Aorta (tissue), 5 donors: ENCODE results near the gene GPR6. TPM values are rescaled to one million over a fixed set of nuclear protein-coding genes. Genes with fewer than 3 reads are reported as not detected.
A peak's percentile ranks its signal among the peaks of the same experiment; 100 is the strongest.

Source experiments
- ATAC-seq: fragments of 200-7000 bp; cut with Tn5 transposase; one replicate; pipeline ENCODE4 v1.9.1; 2022; ENCODE audit warnings: moderate library complexity; ENCODE audit not compliant: low FRiP score
- DNase-seq, 2 donors: peaks; one replicate each; pipeline ENCODE4 v3.0.0-alpha.2; 2020
- H3K27ac ChIP-seq, 2 donors: one replicate each; pipeline ENCODE4 v1.5.1; 2013; ENCODE audit warnings: low read length in 2 of 2, mild to moderate bottlenecking in 2 of 2, moderate library complexity in 2 of 2, control low read depth in 1 of 2, inconsistent platforms in 1 of 2, low read depth in 1 of 2
- H3K27me3 ChIP-seq, 2 donors: one replicate each; pipeline ENCODE4 v1.6.1; 2013; ENCODE audit warnings: control low read depth in 1 of 2, low read length in 1 of 2, mild to moderate bottlenecking in 1 of 2, moderate library complexity in 1 of 2; ENCODE audit not compliant: insufficient read depth in 2 of 2, control insufficient read depth in 1 of 2
- H3K36me3 ChIP-seq, 2 donors: one replicate each; pipeline ENCODE4 v1.6.1; 2013; ENCODE audit warnings: control low read depth in 1 of 2, low read length in 1 of 2, mild to moderate bottlenecking in 1 of 2; ENCODE audit not compliant: insufficient read depth in 2 of 2, control insufficient read depth in 1 of 2
- H3K4me1 ChIP-seq, 2 donors: one replicate each; pipeline ENCODE4 v1.6.1; 2013; ENCODE audit warnings: low read length in 2 of 2, control low read depth in 1 of 2, mild to moderate bottlenecking in 1 of 2, moderate library complexity in 1 of 2; ENCODE audit not compliant: insufficient read depth in 2 of 2, control insufficient read depth in 1 of 2
- H3K4me3 ChIP-seq, 2 donors: one replicate each; pipeline ENCODE4 v1.5.1; 2013; ENCODE audit warnings: low read length in 2 of 2, control low read depth in 1 of 2, mild to moderate bottlenecking in 1 of 2
- H3K9me3 ChIP-seq: one replicate; pipeline ENCODE4 v1.6.1; 2013; ENCODE audit warnings: mild to moderate bottlenecking, low read length; ENCODE audit not compliant: control insufficient read depth
- WGBS, 2 donors: extraction: QIAGEN DNeasy Blood & Tissue Kit; methylation state at CpG; one replicate each; pipeline ENCODE4 v1.1.7; 2013; 5-methylcytosine and 5-hydroxymethylcytosine counted together
- intact Hi-C, 2 donors: fragments of 100-400 bp; cut with DNase I; formaldehyde crosslinking; loops; one replicate each; pipeline versions ENCODE4 v1.14.2 to v1.15.0; 2022
- long read RNA-seq, 2 donors: library from polyadenylated mRNA; unstranded; transcript quantifications; one replicate each; pipeline ENCODE4 v2.0.0, GENCODE V29; 2020 to 2021
- polyA plus RNA-seq, 2 donors: library from polyadenylated mRNA; stranded (reverse); fragments of 200-250 nt; gene quantifications; one replicate each; pipeline ENCODE4 v1.2.3, GENCODE V29; 2013
- total RNA-seq, 2 donors: library from RNA; stranded (reverse); fragmentation: NEBNext Ultra II Directional; extraction: Animal tissue kit (Norgen Biotek cat#: 25700); gene quantifications; one replicate each; pipeline ENCODE4 v1.2.1, GENCODE V29; 2021
- donor health status: healthy with polysubstance abuse.
- donor health status: Bipolar disorder and iron deficiency.
- donor health status: DM: no; HTN: no; CAD: no.
- donor health status: DM: no; HTN: no; CAD: no.
- donor health status: DM: yes; HTN: yes; CAD: no.

Gene GPR6
- total RNA-seq, result not detected
- not detected for polyA plus RNA-seq
- long read RNA-seq, donor 1, result 0 reads
- long read RNA-seq, donor 2, result 0 reads

GRCh38 chr6:109978174-109979032, at the start of gene GPR6:
Gene GPR6 (plus strand): TSS chr6:109978311. CDS start chr6:109979113, 802 bp downstream.
- 2% methylated on average over 46 to 50 of the region's 50 CpGs for WGBS, 2 donors
- intact Hi-C loops, result no loop called here
- H3K27me3 ChIP-seq, result no peaks in the 10 kb centered on the region
- H3K9me3 ChIP-seq, result peaks cover 3% of the 10 kb centered on the region
- no peaks in the 10 kb centered on the region for H3K36me3 ChIP-seq
- H3K27ac ChIP-seq, result no peak within 1 kb of the TSS
- ATAC-seq (peak; percentile 77), DNase-seq (peak; percentile 76 to 88)
- H3K4me1 ChIP-seq, result no peaks in the 10 kb centered on the region
- H3K4me3 ChIP-seq, result no peak within 1 kb of the TSS

GRCh38 chr6:109934293-109934692, 43.8 kb upstream of the GPR6 start:
- Histone ChIP-seq H3K4me1 (no peaks in the 10 kb centered on the region), H3K9me3 (peaks cover 5% of the 10 kb centered on the region), H3K36me3 (no peaks in the 10 kb centered on the region), H3K4me3 (no peak overlapping the region), H3K27me3 (no peaks in the 10 kb centered on the region), H3K27ac (no peak overlapping the region)
- intact Hi-C loops, result no loop called here
- peak; percentile 29 for ATAC-seq
- DNase-seq, result no peak
- 83 to 84% methylated on average over 8 of the region's 8 CpGs for WGBS, 2 donors

GRCh38 chr6:109939654-109940053, 38.5 kb upstream of the GPR6 start:
- Histone ChIP-seq H3K4me1 (no peaks in the 10 kb centered on the region), H3K27me3 (no peaks in the 10 kb centered on the region), H3K36me3 (no peaks in the 10 kb centered on the region), H3K4me3 (no peak overlapping the region), H3K27ac (no peak overlapping the region), H3K9me3 (peaks cover 5% of the 10 kb centered on the region)
- intact Hi-C loops, result no loop called here
- WGBS, 2 donors, result 79 to 83% methylated on average over 2 of the region's 2 CpGs
- no peak for DNase-seq
- ATAC-seq, result no peak

GRCh38 chr6:109944448-109944847, 33.7 kb upstream of the GPR6 start:
- DNase-seq (no peak), ATAC-seq (no peak)
- Histone ChIP-seq H3K36me3 (no peaks in the 10 kb centered on the region), H3K4me3 (no peak overlapping the region), H3K4me1 (no peaks in the 10 kb centered on the region), H3K27me3 (peaks cover 0 to 2% of the 10 kb centered on the region in 2 donors), H3K27ac (no peak overlapping the region), H3K9me3 (no peaks in the 10 kb centered on the region)
- intact Hi-C loops, result no loop called here
- WGBS, 2 donors, result 57 to 60% methylated on average over 4 of the region's 4 CpGs

GRCh38 chr6:109945091-109945490, 33.0 kb upstream of the GPR6 start:
- Histone ChIP-seq H3K9me3 (no peaks in the 10 kb centered on the region), H3K27me3 (peaks cover 0 to 2% of the 10 kb centered on the region in 2 donors), H3K4me3 (no peak overlapping the region), H3K36me3 (no peaks in the 10 kb centered on the region), H3K4me1 (no peaks in the 10 kb centered on the region), H3K27ac (no peak overlapping the region)
- no peak for DNase-seq
- ATAC-seq, result no peak
- intact Hi-C loops, result no loop called here

- WGBS, 2 donors, result 75 to 80% methylated on average over 4 of the region's 4 CpGs
- no peak for ATAC-seq
Observed at GRCh38 chr6:109946979-109947378, 31.1 kb upstream of the GPR6 start.

GRCh38 chr6:109949281-109950065, 28.6 kb upstream of the GPR6 start:
- no peak for DNase-seq
- no peak for ATAC-seq
- intact Hi-C loops, result no loop called here
- Histone ChIP-seq H3K36me3 (no peaks in the 10 kb centered on the region), H3K27me3 (peaks cover 0 to 2% of the 10 kb centered on the region in 2 donors), H3K4me3 (no peak overlapping the region), H3K27ac (no peak overlapping the region), H3K4me1 (no peaks in the 10 kb centered on the region), H3K9me3 (no peaks in the 10 kb centered on the region)
- 79 to 80% methylated on average over 19 of the region's 19 CpGs for WGBS, 2 donors

More at GRCh38 chr6:109946979-109947378, 31.1 kb upstream of the GPR6 start:
- DNase-seq, result no peak
- intact Hi-C loops, result no loop called here
- Histone ChIP-seq H3K9me3 (no peaks in the 10 kb centered on the region), H3K27ac (no peak overlapping the region), H3K4me3 (no peak overlapping the region), H3K27me3 (peaks cover 0 to 2% of the 10 kb centered on the region in 2 donors), H3K36me3 (no peaks in the 10 kb centered on the region), H3K4me1 (no peaks in the 10 kb centered on the region)

- no peaks in the 10 kb centered on the region for H3K9me3 ChIP-seq
- H3K27me3 ChIP-seq, result no peaks in the 10 kb centered on the region
- no peaks in the 10 kb centered on the region for H3K36me3 ChIP-seq
- DNase-seq (no peak), ATAC-seq (no peak)
- no peak overlapping the region for H3K27ac ChIP-seq
- intact Hi-C loops, result no loop called here
- no peak overlapping the region for H3K4me3 ChIP-seq
- no peaks in the 10 kb centered on the region for H3K4me1 ChIP-seq
- 91 to 93% methylated on average over 2 of the region's 2 CpGs for WGBS, 2 donors
Observed at GRCh38 chr6:109955491-109955890, 22.6 kb upstream of the GPR6 start.
